ENCODE data around the gene UNC5C. TPM values are rescaled to one million over a fixed set of nuclear protein-coding genes. Genes with fewer than 3 reads are reported as not detected.

Gene UNC5C
- total RNA-seq, 4 donors from 2014 or later: 0.44 to 0.68 (median 0.61) TPM

DNA sequence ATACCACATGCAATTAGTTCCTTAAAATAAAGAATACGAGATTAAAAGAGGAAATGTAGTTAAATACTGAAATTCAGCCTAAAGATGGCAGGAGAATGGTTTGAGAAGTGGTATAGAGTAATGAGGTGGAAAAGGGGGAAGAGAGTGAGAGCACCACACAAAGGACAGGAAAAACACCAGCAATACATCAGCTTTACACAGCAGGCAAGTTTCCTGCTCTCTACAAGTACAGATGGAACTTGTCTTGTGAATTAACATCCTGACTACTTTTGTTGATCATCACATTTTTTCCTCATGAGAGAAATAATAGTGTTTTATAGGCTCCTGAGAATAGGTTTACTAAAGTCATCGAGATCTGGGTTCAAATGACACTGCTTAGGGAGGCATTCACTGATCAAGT, 2.9 kb upstream of the UNC5C start:
- TF ChIP-seq, protein P1, sequence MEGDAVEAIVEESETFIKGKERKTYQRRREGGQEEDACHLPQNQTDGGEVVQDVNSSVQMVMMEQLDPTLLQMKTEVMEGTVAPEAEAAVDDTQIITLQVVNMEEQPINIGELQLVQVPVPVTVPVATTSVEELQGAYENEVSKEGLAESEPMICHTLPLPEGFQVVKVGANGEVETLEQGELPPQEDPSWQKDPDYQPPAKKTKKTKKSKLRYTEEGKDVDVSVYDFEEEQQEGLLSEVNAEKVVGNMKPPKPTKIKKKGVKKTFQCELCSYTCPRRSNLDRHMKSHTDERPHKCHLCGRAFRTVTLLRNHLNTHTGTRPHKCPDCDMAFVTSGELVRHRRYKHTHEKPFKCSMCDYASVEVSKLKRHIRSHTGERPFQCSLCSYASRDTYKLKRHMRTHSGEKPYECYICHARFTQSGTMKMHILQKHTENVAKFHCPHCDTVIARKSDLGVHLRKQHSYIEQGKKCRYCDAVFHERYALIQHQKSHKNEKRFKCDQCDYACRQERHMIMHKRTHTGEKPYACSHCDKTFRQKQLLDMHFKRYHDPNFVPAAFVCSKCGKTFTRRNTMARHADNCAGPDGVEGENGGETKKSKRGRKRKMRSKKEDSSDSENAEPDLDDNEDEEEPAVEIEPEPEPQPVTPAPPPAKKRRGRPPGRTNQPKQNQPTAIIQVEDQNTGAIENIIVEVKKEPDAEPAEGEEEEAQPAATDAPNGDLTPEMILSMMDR (IDR thresholded peaks at IDR 0.05; ENCODE audit: low read depth): no peak

DNA sequence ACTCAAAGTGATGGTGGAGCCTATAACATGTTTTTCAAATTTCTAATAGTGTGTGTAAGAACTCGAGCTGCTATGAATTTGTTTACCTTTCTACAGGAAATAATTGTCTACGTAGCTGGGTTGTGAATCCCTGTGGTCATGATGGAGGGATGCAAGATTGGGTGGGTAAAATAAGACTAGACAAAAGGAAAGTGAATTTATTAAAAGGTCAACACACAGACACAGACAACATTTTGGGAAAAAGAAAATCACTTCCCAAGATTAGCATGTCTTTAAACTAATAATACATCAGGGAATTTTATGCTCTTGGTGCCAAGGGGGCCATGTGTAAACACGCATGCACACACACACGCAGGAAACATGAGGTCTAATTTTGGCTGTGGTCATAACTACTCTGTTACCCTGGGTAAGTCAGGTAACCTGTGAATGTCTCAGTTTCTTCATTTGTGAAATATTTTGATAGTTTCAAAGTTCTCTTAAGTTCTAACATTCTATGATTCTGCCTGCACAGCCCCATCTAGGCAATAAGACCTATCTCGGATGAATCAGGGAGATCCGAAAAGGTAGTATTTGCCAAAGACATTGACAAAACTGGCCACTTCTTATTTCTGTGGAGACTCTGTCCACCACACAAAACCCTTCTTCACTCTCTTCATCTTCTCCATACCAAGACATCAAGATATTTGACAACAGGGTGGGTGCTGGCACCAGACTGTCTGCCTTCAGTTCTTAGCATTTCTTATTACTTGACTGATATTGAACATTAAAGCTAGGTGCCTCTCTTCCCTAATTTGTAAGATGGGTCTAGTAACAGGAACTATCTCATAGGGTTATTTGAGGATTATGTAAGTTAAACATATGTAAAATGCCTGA, 1.6 kb upstream of the UNC5C start:
- TF ChIP-seq, protein P1 (IDR thresholded peaks at IDR 0.05; ENCODE audit: low read depth): no peak

DNA sequence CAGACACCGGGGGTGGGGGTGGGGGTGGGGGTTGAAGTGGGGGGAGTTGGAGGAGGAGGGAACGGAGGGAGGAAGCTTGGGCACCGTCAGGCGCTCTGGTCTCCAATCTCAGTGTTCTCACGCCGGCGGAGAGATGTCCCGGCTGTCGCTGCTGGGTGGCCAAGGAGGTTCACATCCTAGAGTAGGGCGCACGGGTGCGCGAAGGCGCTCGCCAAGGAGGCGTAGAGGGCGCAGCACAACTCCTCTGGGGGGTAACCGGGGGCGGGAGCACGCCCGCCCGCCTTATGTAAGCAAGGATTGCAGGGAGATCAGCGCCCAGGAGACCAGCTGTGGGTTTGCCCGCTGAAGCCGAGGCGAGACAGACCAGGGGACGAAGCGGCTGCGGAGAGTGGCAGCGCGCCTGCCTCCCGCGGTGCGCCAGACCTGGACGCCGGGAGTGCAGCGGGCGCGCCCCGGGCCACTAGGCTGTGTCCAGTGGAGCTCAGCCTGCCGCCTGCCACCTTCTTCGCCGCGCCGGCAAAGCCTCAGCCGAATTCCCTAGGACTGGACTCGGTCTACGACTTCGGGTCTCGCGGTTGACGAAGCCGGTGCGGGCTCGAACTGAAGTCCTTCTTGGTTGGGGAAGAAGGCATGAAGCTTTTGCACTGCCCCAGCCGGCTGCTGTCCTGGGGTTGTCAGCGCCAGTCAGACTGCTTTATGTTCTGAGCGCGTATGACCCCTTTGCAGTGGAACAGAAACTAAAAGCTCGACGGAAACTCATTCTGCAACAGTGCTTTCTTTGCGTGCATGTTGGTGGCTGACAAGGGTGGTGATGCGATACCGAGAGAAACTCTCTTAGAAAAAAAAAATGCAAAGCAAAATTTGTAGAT, 707 bp upstream of the UNC5C start:
- TF ChIP-seq, protein P1 (IDR thresholded peaks at IDR 0.05; ENCODE audit: low read depth): no peak

DNA sequence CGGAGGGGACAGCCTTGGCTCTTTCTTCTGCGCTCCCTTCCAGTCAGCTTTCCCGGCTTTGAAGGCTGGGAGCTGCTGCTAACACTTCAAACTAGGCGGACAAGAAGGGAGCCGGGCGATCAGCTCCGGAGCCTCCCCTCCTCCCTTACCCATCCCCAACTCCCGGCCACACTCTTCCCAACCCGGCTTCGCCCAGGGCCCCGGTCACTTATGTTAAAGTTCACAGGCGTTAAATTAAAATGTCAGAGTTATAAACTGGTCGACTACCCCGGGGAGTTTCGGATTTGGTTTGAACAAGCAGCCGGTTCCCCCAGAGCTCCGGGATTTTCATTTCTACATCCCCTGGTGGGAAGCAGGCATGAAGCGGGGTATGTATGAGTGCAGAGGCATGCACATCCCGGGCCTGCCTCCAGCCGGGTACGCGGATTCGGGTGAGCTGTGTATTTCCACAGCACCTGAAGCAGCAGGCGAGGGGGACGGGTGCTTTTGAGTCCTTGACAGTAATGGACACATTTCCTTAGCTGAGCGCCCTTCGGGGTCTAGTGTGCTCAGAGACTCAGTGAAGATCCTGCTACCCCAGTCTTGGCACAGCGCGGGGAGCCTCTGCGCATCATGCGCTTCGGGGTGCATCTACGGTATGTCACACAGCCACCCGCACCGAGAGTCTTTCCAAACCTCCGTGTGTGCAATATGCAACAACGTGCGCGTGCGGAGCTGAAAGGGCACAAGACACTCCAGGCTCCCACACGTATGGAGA, 880 bp downstream of the UNC5C start:
- TF ChIP-seq, protein P1 (IDR thresholded peaks at IDR 0.05; ENCODE audit: low read depth): no peak

DNA sequence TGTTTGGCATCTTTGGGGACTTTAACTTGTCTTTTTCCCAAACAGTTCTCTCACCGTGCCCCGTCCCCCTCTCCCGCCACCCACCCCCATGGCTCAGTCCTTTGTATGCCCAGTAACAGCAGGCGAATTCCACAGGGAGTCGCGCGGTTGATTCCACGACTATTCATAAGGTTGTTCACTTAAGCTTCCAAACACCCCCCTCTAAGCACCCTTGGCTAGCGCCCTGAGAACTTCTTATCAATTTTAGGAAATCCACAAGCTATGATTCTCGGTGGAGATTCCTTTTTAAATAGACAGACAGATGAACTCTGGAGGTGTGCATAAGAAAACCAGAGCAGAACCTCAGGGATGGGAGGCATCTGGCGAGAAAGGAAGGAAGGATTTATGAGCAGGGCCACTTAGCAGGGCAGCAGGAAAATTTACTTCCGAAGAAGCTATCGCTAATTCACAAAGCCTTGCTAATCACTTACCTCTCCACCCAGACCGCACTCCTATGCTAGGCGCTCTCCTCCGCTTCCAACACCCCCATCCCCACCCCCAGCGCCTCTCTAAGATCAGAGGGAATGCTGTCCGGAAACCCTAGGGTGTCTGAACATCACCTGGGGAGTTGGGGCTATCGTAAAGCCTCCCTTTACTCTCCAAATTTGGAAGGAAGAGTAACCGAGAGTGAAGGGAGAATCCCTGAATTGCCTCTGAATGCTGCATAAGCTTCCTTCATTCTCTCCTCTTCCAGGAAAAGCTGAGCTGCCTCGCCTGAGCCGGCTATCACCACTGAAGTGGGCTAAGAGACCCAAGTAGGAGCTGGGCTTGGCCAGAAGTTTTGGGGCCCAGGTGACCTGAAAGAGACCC, 1.7 kb downstream of the UNC5C start:
- TF ChIP-seq, protein P1 (IDR thresholded peaks at IDR 0.05; ENCODE audit: low read depth): no peak

DNA sequence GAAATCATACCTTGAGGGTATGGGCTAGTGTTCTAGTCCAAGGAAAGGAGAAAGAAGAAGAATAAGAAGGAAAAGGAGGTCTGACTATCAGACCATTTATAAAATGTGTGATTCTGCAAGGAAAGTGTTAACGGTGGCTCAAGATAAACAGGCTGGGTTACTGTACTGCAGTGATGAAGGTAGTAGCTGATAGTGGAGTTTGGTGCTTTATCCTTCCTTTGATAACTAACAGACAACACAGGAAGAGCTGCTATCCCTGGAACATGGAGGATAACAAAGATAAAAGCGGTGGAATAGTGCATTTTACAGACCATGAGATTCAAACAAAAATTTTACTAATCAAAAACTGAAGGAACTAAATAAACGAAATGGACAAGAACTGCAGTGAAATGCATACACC, 2.6 kb downstream of the UNC5C start:
- TF ChIP-seq, protein P1 (IDR thresholded peaks at IDR 0.05; ENCODE audit: low read depth): no peak
